HG02885 (cell line): ENCODE measurements around the gene HPCAL1.

Experiments used
- ATAC-seq: cut with Tn5 transposase; IDR thresholded peaks from one replicate; pipeline ENCODE4 v1.9.1; 2021; ENCODE audit warnings: mild to moderate bottlenecking; ENCODE audit not compliant: unreplicated experiment, poor library complexity

The HPCAL1 gene

GRCh38 chr2:10300328-10300920, 2.3 kb upstream of the HPCAL1 start:
- no peak for ATAC-seq

GRCh38 chr2:10300997-10301940, 1.4 kb upstream of the HPCAL1 start:
- no peak for ATAC-seq

GRCh38 chr2:10301941-10302478, 694 bp upstream of the HPCAL1 start:
- no peak for ATAC-seq

GRCh38 chr2:10303181-10303693, 533 bp downstream of the HPCAL1 start:
- ATAC-seq = peak; percentile 23

- ATAC-seq = peak; percentile 8
Observed at GRCh38 chr2:10303694-10304378, 1.1 kb downstream of the HPCAL1 start.

GRCh38 chr2:10304458-10305253, 2.0 kb downstream of the HPCAL1 start:
- no peak for ATAC-seq

- ATAC-seq = no peak
Observed at GRCh38 chr2:10305254-10305635, 2.5 kb downstream of the HPCAL1 start.

GRCh38 chr2:10305715-10306114, 3.0 kb downstream of the HPCAL1 start:
- ATAC-seq = no peak

- no peak for ATAC-seq
Observed at GRCh38 chr2:10306901-10307463, 4.3 kb downstream of the HPCAL1 start.

GRCh38 chr2:10307561-10308156, 5.0 kb downstream of the HPCAL1 start:
- ATAC-seq = no peak

- no peak for ATAC-seq
Observed at GRCh38 chr2:10308866-10309265, 6.2 kb downstream of the HPCAL1 start.

GRCh38 chr2:10309286-10309685, 6.6 kb downstream of the HPCAL1 start:
- ATAC-seq = no peak

GRCh38 chr2:10310309-10310888, 7.7 kb downstream of the HPCAL1 start:
- no peak for ATAC-seq

- no peak for ATAC-seq
Observed at GRCh38 chr2:10311736-10312135, 9.0 kb downstream of the HPCAL1 start.

GRCh38 chr2:10312437-10312957, 9.8 kb downstream of the HPCAL1 start:
- ATAC-seq = no peak

GRCh38 chr2:10316336-10316735, 13.6 kb downstream of the HPCAL1 start:
- ATAC-seq = no peak

- no peak for ATAC-seq
Observed at GRCh38 chr2:10316860-10317259, 14.2 kb downstream of the HPCAL1 start.

- no peak for ATAC-seq
Observed at GRCh38 chr2:10317646-10318045, 14.9 kb downstream of the HPCAL1 start.

- ATAC-seq = no peak
Observed at GRCh38 chr2:10318345-10318744, 15.6 kb downstream of the HPCAL1 start.
